ENCODE data around the gene NOL4L. TPM values are rescaled to one million over a fixed set of nuclear protein-coding genes. Genes with fewer than 3 reads are reported as not detected.

The NOL4L gene
- total RNA-seq, 2 experiments from 2014 or later: 53.1 to 55.6 TPM

GRCh38 chr20:32600681-32601237, 15.6 kb upstream of the NOL4L start:
- H3K4me1 ChIP-seq (ENCODE audit: insufficient read depth, low read length): peaks cover 6% of the 10 kb centered on the region
- Mint-ChIP-seq H3K27ac (no peak overlapping the region), H3K4me3 (no peak overlapping the region), H3K27me3 (no peaks in the 10 kb centered on the region), H3K4me1 (ENCODE audit: low read depth) (no peaks in the 10 kb centered on the region), H3K9me3 (no peaks in the 10 kb centered on the region), H3K36me3 (ENCODE audit: low read depth) (no peaks in the 10 kb centered on the region)
- ATAC-seq (ENCODE audit: poor library complexity) (no peak), DNase-seq (no peak)
- TF ChIP-seq CTCF (IDR thresholded peaks at IDR 0.05): no peak
- no peaks in the 10 kb centered on the region for H3K27me3 ChIP-seq (ENCODE audit: control insufficient read depth in 1 of 2, insufficient read depth in 2 of 2, low read length in 2 of 2)
- no peak overlapping the region for H3K4me3 ChIP-seq (ENCODE audit: low read length)
- no peak overlapping the region for H3K27ac ChIP-seq (ENCODE audit: low read depth in 1 of 2, low read length in 2 of 2)
- CTCF ChIA-PET: no interaction called here
- POLR2A ChIA-PET: no interaction called here
- no peaks in the 10 kb centered on the region for H3K36me3 ChIP-seq (ENCODE audit: insufficient read depth, low read length)
- intact Hi-C loops (cut with DNase I, micrococcal nuclease): no loop called here
- no peaks in the 10 kb centered on the region for H3K9me3 ChIP-seq (ENCODE audit: control insufficient read depth in 1 of 2, insufficient read depth in 1 of 2, low read length in 2 of 2)

GRCh38 chr20:32599783-32600340, 14.7 kb upstream of the NOL4L start:
- Mint-ChIP-seq H3K36me3 (ENCODE audit: low read depth) (no peaks in the 10 kb centered on the region), H3K9me3 (no peaks in the 10 kb centered on the region), H3K27me3 (no peaks in the 10 kb centered on the region), H3K27ac (no peak overlapping the region), H3K4me3 (no peak overlapping the region), H3K4me1 (ENCODE audit: low read depth) (peaks cover 4% of the 10 kb centered on the region)
- H3K4me1 ChIP-seq (ENCODE audit: insufficient read depth, low read length): peaks cover 6% of the 10 kb centered on the region
- intact Hi-C loops (cut with DNase I, micrococcal nuclease): loop anchor here in 1 of 2 experiments (5.0 kb wide), 1 partner anchor 32 kb away; no protein-coding TSS in a partner anchor
- H3K4me3 ChIP-seq (ENCODE audit: low read length): no peak overlapping the region
- H3K36me3 ChIP-seq (ENCODE audit: insufficient read depth, low read length): no peaks in the 10 kb centered on the region
- ChIA-PET POLR2A (no interaction called here), CTCF (no interaction called here)
- no peak for TF ChIP-seq CTCF (IDR thresholded peaks at IDR 0.05)
- ATAC-seq (ENCODE audit: poor library complexity): no peak
- no peaks in the 10 kb centered on the region for H3K9me3 ChIP-seq (ENCODE audit: control insufficient read depth in 1 of 2, insufficient read depth in 1 of 2, low read length in 2 of 2)
- no peaks in the 10 kb centered on the region for H3K27me3 ChIP-seq (ENCODE audit: control insufficient read depth in 1 of 2, insufficient read depth in 2 of 2, low read length in 2 of 2)
- DNase-seq: no peak
- no peak overlapping the region for H3K27ac ChIP-seq (ENCODE audit: low read depth in 1 of 2, low read length in 2 of 2)

- Histone ChIP-seq H3K27me3 (ENCODE audit: control insufficient read depth in 1 of 2, insufficient read depth in 2 of 2, low read length in 2 of 2) (no peaks in the 10 kb centered on the region), H3K4me3 (ENCODE audit: low read length) (no peak overlapping the region), H3K27ac (ENCODE audit: low read depth in 1 of 2, low read length in 2 of 2) (no peak overlapping the region), H3K4me1 (ENCODE audit: insufficient read depth, low read length) (peaks cover 6% of the 10 kb centered on the region), H3K9me3 (ENCODE audit: control insufficient read depth in 1 of 2, insufficient read depth in 1 of 2, low read length in 2 of 2) (no peaks in the 10 kb centered on the region), H3K36me3 (ENCODE audit: insufficient read depth, low read length) (no peaks in the 10 kb centered on the region)
- Mint-ChIP-seq H3K4me1 (ENCODE audit: low read depth) (peaks cover 4% of the 10 kb centered on the region), H3K27me3 (no peaks in the 10 kb centered on the region), H3K4me3 (no peak overlapping the region), H3K36me3 (ENCODE audit: low read depth) (no peaks in the 10 kb centered on the region), H3K27ac (no peak overlapping the region), H3K9me3 (no peaks in the 10 kb centered on the region)
- ATAC-seq (ENCODE audit: poor library complexity): no peak
- TF ChIP-seq CTCF (IDR thresholded peaks at IDR 0.05): no peak
- DNase-seq: no peak
- POLR2A ChIA-PET: no interaction called here
- CTCF ChIA-PET: no interaction called here
- intact Hi-C loops (cut with DNase I, micrococcal nuclease): loop anchor here in 1 of 2 experiments (5.0 kb wide), 1 partner anchor 34 kb away; no protein-coding TSS in a partner anchor
Measured at GRCh38 chr20:32598606-32599005, 13.5 kb upstream of the NOL4L start.
